Heart left ventricle (tissue), 13 donors: ENCODE data around the gene ASMTL.

Experiments
- CTCF ChIP-seq, 12 donors: fragments of 200-600 bp; sonication (generic) in 4 of 12; IDR thresholded peaks; one replicate each; pipeline versions ENCODE4 v1.5.0 to v1.8.0; 2018 to 2022; ENCODE audit warnings: antibody characterized with exemption in 12 of 12, mild to moderate bottlenecking in 5 of 12
- POLR2A ChIP-seq, 2 donors: fragments of 450-650 bp; IDR thresholded peaks; one replicate each; pipeline ENCODE4 v1.6.1; 2017; ENCODE audit warnings: antibody characterized with exemption in 2 of 2, mild to moderate bottlenecking in 2 of 2, moderate library complexity in 2 of 2
- donor health status: ischemic (EF 13 %, LVEDD 7.1; RV severe dilation, severe dysfunction).
- donor health status: DM: no; HTN: yes; CAD: no.
- donor health status: DM: no; HTN: no; CAD: no.
- donor health status: ischemic (EF 25% LVEDD 6.9; RV normal size, moderate dysfunction).
- donor health status: ischemic (EF 25% LVEDD 5.7; RV mildly dilated, moderate dysfunction).
- donor health status: ischemic (EF 35%, LVEDD 5.7; RV mildly dilated, moderate dysfunction).
- donor health status: nonischemic (EF 11% LVEDD 7.7; RV severe dilation, severe dysfunction).
- donor health status: DM: yes; HTN: yes; CAD: no.
- donor health status: PGD.
- donor health status: ischemic (EF 29% LVEDD 5.4; RV normal size, mild dysfunction).
- donor health status: nonischemic (EF 23%, LVEDD 6.1; RV moderate dilation, normal function).

- TF ChIP-seq CTCF (IDR thresholded peaks at IDR 0.05), result no peak
- TF ChIP-seq POLR2A (IDR thresholded peaks at IDR 0.05), result no peak
Observed at GRCh38 chrX:1451661-1452515, 821 bp downstream of the ASMTL start.
